HL-60 (cell line): Measurements from ENCODE around the gene SLC25A25.

Source experiments
- DNase-seq, 2 experiments: peaks; one replicate each; pipeline ENCODE4 v3.0.0-alpha.2; 2010 to 2020; ENCODE audit warnings: low read depth in 1 of 2, low spot score in 1 of 2
- H3K27ac ChIP-seq: fragments of 250-450 bp; sonication (Bioruptor Pico); replicated peaks from 2 replicates; pipeline ENCODE4 v1.5.1; 2020; ENCODE audit warnings: mild to moderate bottlenecking, moderate library complexity
- H3K27me3 ChIP-seq: fragments of 250-450 bp; sonication (Bioruptor Pico); 2 replicates; pipeline ENCODE4 v1.5.1; 2021; ENCODE audit warnings: mild to moderate bottlenecking, moderate library complexity; ENCODE audit not compliant: insufficient read depth, poor library complexity, severe bottlenecking
- H3K4me3 ChIP-seq: replicated peaks from 2 replicates; pipeline ENCODE4 v1.5.1; 2011; ENCODE audit warnings: mild to moderate bottlenecking, control low read depth, low read length; ENCODE audit not compliant: insufficient read depth
- GABPA ChIP-seq: IDR thresholded peaks from 2 replicates; pipeline ENCODE4 v1.6.1; 2012; ENCODE audit warnings: low read depth
- POLR2AphosphoS5 ChIP-seq: IDR thresholded peaks from 2 replicates; pipeline ENCODE4 v1.6.1; 2012; ENCODE audit warnings: low read depth
- SPI1 ChIP-seq: IDR thresholded peaks from 2 replicates; pipeline ENCODE4 v1.6.1; 2012; ENCODE audit warnings: low read depth, mild to moderate bottlenecking, borderline replicate concordance
- TF ChIP-seq, protein P1 (sequence below): IDR thresholded peaks from 2 replicates; pipeline ENCODE4 v1.6.1; 2012; ENCODE audit warnings: low read depth; ENCODE audit not compliant: insufficient replicate concordance
- TF ChIP-seq, protein P2 (sequence below): IDR thresholded peaks from one replicate; pipeline ENCODE4 v1.5.1; 2011; ENCODE audit warnings: low read length, control low read depth, inconsistent platforms; ENCODE audit not compliant: insufficient read depth

Gene SLC25A25

GRCh38 chr9:128153947-128154695 is 86.1 kb downstream of the SLC25A25 start:
- no peak overlapping the region for H3K27ac ChIP-seq
- TF ChIP-seq, protein P1, sequence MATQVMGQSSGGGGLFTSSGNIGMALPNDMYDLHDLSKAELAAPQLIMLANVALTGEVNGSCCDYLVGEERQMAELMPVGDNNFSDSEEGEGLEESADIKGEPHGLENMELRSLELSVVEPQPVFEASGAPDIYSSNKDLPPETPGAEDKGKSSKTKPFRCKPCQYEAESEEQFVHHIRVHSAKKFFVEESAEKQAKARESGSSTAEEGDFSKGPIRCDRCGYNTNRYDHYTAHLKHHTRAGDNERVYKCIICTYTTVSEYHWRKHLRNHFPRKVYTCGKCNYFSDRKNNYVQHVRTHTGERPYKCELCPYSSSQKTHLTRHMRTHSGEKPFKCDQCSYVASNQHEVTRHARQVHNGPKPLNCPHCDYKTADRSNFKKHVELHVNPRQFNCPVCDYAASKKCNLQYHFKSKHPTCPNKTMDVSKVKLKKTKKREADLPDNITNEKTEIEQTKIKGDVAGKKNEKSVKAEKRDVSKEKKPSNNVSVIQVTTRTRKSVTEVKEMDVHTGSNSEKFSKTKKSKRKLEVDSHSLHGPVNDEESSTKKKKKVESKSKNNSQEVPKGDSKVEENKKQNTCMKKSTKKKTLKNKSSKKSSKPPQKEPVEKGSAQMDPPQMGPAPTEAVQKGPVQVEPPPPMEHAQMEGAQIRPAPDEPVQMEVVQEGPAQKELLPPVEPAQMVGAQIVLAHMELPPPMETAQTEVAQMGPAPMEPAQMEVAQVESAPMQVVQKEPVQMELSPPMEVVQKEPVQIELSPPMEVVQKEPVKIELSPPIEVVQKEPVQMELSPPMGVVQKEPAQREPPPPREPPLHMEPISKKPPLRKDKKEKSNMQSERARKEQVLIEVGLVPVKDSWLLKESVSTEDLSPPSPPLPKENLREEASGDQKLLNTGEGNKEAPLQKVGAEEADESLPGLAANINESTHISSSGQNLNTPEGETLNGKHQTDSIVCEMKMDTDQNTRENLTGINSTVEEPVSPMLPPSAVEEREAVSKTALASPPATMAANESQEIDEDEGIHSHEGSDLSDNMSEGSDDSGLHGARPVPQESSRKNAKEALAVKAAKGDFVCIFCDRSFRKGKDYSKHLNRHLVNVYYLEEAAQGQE, result no peak
- TF ChIP-seq POLR2AphosphoS5 (no peak), SPI1 (no peak), GABPA (no peak)
- TF ChIP-seq, protein P2, sequence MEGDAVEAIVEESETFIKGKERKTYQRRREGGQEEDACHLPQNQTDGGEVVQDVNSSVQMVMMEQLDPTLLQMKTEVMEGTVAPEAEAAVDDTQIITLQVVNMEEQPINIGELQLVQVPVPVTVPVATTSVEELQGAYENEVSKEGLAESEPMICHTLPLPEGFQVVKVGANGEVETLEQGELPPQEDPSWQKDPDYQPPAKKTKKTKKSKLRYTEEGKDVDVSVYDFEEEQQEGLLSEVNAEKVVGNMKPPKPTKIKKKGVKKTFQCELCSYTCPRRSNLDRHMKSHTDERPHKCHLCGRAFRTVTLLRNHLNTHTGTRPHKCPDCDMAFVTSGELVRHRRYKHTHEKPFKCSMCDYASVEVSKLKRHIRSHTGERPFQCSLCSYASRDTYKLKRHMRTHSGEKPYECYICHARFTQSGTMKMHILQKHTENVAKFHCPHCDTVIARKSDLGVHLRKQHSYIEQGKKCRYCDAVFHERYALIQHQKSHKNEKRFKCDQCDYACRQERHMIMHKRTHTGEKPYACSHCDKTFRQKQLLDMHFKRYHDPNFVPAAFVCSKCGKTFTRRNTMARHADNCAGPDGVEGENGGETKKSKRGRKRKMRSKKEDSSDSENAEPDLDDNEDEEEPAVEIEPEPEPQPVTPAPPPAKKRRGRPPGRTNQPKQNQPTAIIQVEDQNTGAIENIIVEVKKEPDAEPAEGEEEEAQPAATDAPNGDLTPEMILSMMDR, result no peak
- H3K27me3 ChIP-seq, result no peaks in the 10 kb centered on the region
- no peak for DNase-seq
- H3K4me3 ChIP-seq, result no peak overlapping the region

DNA sequence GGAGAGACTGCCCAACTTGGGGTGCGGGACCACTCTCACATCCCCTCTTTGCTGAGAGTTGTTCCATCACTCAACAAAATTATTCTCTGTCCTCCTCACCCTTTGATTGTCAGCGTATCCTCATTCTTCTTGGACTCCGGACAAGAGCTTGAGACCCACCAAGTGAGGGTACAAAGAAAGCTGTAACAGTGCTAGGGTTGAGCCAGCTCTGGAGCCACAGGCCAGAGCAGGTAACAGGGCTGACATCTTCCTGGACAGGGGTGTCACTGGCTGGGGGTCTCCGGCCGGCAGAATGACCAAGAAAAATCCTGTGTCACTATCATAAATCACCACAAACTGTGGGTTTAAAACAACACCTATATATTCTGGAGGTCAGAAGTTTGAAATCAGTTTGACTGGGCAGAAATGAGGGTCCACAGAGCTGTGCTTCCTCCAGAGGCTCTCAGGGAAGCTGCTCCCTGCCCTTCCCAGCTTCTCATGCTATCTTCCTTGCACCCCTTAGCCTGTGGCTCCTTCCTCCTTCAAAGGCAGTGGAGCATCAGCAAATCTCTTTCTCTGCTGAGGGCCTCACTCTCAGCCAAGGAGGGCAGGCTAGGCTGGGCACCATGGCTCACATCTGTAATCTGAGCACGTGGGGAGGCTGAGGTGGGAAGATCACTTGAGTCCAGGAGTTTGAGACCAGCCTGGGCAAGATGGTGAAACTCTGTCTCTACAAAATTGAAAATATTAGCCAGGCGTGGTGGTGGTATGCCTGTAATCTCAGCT is 87.9 kb downstream of the SLC25A25 start:
- Histone ChIP-seq H3K4me3 (no peak overlapping the region), H3K27ac (no peak overlapping the region), H3K27me3 (no peaks in the 10 kb centered on the region)
- DNase-seq, result no peak
- TF ChIP-seq SPI1 (no peak), GABPA (no peak), POLR2AphosphoS5 (no peak)
- TF ChIP-seq, protein P2, result no peak
- TF ChIP-seq, protein P1, result no peak
